KMS-11 (cell line): ENCODE results near the gene ZNF354B.
"Not testable (repeated sequence)": the region's sequence is repeated elsewhere in the genome, so short reads cannot be mapped to it uniquely, and the experiment has no call there.

Experiments
- H2AFZ ChIP-seq: fragments of 200-600 bp; sonication (generic); 2 replicates; pipeline ENCODE4 v1.6.1; 2016; ENCODE audit warnings: antibody characterized with exemption, mixed run types, low read depth
- H3K27ac ChIP-seq: fragments of 200-600 bp; sonication (generic); 2 replicates; pipeline ENCODE4 v1.6.1; 2016; ENCODE audit warnings: mild to moderate bottlenecking, mixed run types
- H3K27me3 ChIP-seq: fragments of 200-600 bp; sonication (generic); 2 replicates; pipeline ENCODE4 v1.6.1; 2017; ENCODE audit warnings: mild to moderate bottlenecking, low read depth, mixed run types, moderate library complexity; ENCODE audit not compliant: insufficient read depth
- H3K36me3 ChIP-seq: fragments of 200-600 bp; sonication (generic); 2 replicates; pipeline ENCODE4 v1.6.1; 2017; ENCODE audit warnings: mild to moderate bottlenecking, mixed run types; ENCODE audit not compliant: insufficient read depth
- H3K4me1 ChIP-seq: fragments of 200-600 bp; sonication (generic); 2 replicates; pipeline ENCODE4 v1.6.1; 2016; ENCODE audit warnings: mild to moderate bottlenecking, low read depth, mixed run types; ENCODE audit not compliant: poor library complexity, severe bottlenecking
- H3K4me2 ChIP-seq: fragments of 200-600 bp; sonication (generic); 2 replicates; pipeline ENCODE4 v1.7.0; 2016; ENCODE audit warnings: mild to moderate bottlenecking, mixed run types
- H3K4me3 ChIP-seq: fragments of 200-600 bp; sonication (generic); IDR thresholded peaks from 2 replicates; pipeline ENCODE4 v1.6.1; 2017; ENCODE audit warnings: low read depth, low read length, mixed read lengths; ENCODE audit not compliant: insufficient read depth
- H3K79me2 ChIP-seq: fragments of 200-600 bp; sonication (generic); 2 replicates; pipeline ENCODE4 v1.6.1; 2016; ENCODE audit warnings: low read depth, mixed run types; ENCODE audit not compliant: insufficient read depth
- H3K9ac ChIP-seq: fragments of 200-600 bp; sonication (generic); 2 replicates; pipeline ENCODE4 v1.6.1; 2016; ENCODE audit warnings: mild to moderate bottlenecking, mixed run types
- H4K20me1 ChIP-seq: fragments of 200-600 bp; sonication (generic); 2 replicates; pipeline ENCODE4 v1.6.1; 2016; ENCODE audit warnings: mild to moderate bottlenecking, mixed run types; ENCODE audit not compliant: insufficient read depth
- TF ChIP-seq, protein P1 (sequence below): fragments of 200-600 bp; sonication (generic); conservative IDR thresholded peaks from 2 replicates; pipeline ENCODE4 v1.6.1; 2017; ENCODE audit warnings: low read depth, mild to moderate bottlenecking, antibody characterized with exemption, low read length, moderate library complexity, mixed read lengths

ZNF354B gene

DNA sequence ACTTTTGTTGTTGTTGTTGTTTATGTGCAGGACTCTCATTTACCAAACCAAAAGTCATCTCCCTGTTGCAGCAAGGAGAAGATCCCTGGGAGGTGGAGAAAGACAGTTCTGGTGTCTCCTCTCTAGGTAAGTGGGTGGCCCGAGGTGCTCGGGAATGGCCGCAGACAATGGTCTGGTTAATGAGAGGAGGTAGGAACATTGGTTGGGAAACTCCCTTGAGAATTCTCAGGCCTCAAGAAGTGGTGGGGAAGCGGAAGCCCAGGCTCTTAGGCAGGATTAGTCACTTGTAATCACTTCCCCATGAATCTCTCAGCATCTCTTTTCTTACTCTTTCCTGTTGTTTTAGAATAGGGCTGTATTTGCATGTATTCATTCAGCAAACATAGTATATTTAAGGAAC lies 7.2 kb downstream of the ZNF354B start:
- no peaks in the 10 kb centered on the region for H3K4me1 ChIP-seq
- H3K4me2 ChIP-seq, result no peak overlapping the region
- H4K20me1 ChIP-seq, result no peaks in the 10 kb centered on the region
- no peaks in the 10 kb centered on the region for H3K79me2 ChIP-seq
- H3K27ac ChIP-seq, result no peak overlapping the region
- H3K4me3 ChIP-seq, result no peak overlapping the region
- no peak overlapping the region for H2AFZ ChIP-seq
- H3K9ac ChIP-seq, result no peak overlapping the region
- no peaks in the 10 kb centered on the region for H3K36me3 ChIP-seq
- TF ChIP-seq, protein P1, sequence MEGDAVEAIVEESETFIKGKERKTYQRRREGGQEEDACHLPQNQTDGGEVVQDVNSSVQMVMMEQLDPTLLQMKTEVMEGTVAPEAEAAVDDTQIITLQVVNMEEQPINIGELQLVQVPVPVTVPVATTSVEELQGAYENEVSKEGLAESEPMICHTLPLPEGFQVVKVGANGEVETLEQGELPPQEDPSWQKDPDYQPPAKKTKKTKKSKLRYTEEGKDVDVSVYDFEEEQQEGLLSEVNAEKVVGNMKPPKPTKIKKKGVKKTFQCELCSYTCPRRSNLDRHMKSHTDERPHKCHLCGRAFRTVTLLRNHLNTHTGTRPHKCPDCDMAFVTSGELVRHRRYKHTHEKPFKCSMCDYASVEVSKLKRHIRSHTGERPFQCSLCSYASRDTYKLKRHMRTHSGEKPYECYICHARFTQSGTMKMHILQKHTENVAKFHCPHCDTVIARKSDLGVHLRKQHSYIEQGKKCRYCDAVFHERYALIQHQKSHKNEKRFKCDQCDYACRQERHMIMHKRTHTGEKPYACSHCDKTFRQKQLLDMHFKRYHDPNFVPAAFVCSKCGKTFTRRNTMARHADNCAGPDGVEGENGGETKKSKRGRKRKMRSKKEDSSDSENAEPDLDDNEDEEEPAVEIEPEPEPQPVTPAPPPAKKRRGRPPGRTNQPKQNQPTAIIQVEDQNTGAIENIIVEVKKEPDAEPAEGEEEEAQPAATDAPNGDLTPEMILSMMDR, result no peak
- no peaks in the 10 kb centered on the region for H3K27me3 ChIP-seq

DNA sequence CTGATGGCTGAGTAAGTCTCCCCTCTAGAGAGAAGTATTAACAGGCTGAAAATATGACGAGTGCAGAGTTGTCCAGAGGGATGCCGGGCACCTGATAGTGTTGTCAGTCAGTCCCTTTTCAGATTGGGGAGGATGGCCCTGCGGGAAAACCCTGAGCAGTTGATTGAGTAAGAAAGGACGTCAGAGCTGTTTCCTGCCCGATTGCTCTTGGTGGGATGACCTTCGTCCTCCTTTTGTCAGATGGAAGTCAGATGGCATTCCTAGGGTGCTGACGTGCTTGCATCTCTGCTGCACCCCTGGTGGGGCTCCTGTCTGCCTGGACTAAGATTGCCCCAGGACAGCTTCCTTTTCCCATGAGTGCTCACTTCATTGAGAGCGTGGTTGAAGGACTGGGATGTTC lies 9.8 kb downstream of the ZNF354B start:
- Histone ChIP-seq H4K20me1 (no peaks in the 10 kb centered on the region), H3K9ac (no peak overlapping the region), H3K27ac (no peak overlapping the region), H3K27me3 (no peaks in the 10 kb centered on the region), H3K4me3 (no peak overlapping the region), H3K36me3 (no peaks in the 10 kb centered on the region), H3K4me2 (no peak overlapping the region), H3K4me1 (no peaks in the 10 kb centered on the region), H3K79me2 (no peaks in the 10 kb centered on the region), H2AFZ (no peak overlapping the region)
- TF ChIP-seq, protein P1, result no peak

DNA sequence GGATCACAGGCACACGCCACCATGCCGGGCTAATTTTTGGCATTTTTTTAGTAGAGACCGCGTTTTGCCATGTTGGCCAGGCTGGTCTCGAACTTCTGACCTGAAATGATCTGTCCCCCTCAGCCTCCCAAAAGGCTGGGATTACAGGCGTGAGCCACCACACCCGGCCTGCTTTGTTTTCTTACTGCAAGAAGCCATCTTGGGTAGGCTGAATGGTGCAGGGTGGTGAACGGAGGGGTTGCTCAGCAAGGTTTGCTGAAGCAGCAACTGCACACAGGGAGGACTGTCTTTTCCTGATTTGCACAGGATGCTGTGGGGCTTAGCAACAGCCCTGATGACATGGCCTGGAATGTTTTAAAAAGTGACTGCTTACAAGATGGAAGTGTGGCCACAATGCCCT lies 10.7 kb downstream of the ZNF354B start:
- H3K79me2 ChIP-seq, result no peaks in the 10 kb centered on the region
- TF ChIP-seq, protein P1, result no peak
- H3K4me3 ChIP-seq, result no peak overlapping the region
- H2AFZ ChIP-seq, result no peak overlapping the region
- no peaks in the 10 kb centered on the region for H3K4me1 ChIP-seq
- H3K27ac ChIP-seq, result no peak overlapping the region
- no peaks in the 10 kb centered on the region for H3K36me3 ChIP-seq
- H3K4me2 ChIP-seq, result no peak overlapping the region
- H3K9ac ChIP-seq, result no peak overlapping the region
- H3K27me3 ChIP-seq, result no peaks in the 10 kb centered on the region
- no peaks in the 10 kb centered on the region for H4K20me1 ChIP-seq

DNA sequence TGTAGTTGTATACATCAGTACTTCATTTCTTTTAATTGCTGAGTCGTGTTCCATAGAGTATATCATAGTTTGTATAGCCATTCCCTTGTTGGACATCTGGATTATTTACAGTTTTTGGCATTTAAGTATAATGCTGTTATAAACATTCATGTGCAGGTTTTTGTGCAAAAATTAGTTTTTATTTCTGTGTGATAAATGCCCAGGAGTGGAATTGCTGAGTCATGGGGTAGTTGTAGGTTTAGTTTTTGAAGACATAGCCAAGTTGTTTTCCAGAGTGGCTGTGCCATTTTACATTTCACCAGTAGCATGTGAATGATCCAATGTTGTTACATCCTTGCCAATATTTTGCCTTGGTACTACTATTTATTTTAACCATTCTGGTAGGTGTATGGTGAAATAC lies 12.5 kb downstream of the ZNF354B start:
- H3K4me1 ChIP-seq, result no peaks in the 10 kb centered on the region
- no peak overlapping the region for H3K27ac ChIP-seq
- TF ChIP-seq, protein P1, result no peak
- no peaks in the 10 kb centered on the region for H3K36me3 ChIP-seq
- no peak overlapping the region for H2AFZ ChIP-seq
- H4K20me1 ChIP-seq, result no peaks in the 10 kb centered on the region
- H3K9ac ChIP-seq, result no peak overlapping the region
- H3K79me2 ChIP-seq, result no peaks in the 10 kb centered on the region
- no peaks in the 10 kb centered on the region for H3K27me3 ChIP-seq
- no peak overlapping the region for H3K4me3 ChIP-seq
- no peak overlapping the region for H3K4me2 ChIP-seq

DNA sequence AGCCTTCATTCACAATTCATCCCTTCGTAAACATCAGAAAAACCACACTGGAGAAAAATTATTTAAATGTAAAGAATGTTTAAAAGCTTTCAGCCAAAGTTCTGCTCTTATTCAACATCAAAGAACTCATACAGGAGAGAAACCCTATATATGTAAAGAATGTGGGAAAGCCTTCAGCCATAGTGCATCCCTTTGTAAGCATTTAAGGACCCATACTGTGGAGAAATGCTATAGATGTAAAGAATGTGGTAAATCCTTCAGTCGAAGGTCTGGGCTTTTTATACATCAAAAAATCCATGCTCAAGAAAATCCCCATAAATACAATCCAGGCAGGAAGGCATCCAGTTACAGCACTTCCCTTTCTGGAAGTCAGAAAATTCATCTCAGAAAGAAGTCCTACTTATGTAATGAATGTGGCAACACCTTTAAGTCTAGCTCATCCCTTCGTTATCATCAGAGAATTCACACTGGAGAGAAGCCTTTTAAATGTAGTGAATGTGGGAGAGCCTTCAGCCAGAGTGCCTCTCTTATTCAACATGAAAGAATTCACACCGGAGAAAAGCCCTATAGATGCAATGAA lies 23.5 kb downstream of the ZNF354B start:
- not testable (repeated sequence) for H3K4me2 ChIP-seq, H3K79me2 ChIP-seq, H3K9ac ChIP-seq, H3K27ac ChIP-seq, H4K20me1 ChIP-seq, H3K36me3 ChIP-seq, H2AFZ ChIP-seq, H3K4me1 ChIP-seq, H3K27me3 ChIP-seq, H3K4me3 ChIP-seq
